ENCODE data around the gene GALT. TPM values are rescaled to one million over a fixed set of nuclear protein-coding genes. Genes with fewer than 3 reads are reported as not detected.

The GALT gene
- total and polyA plus RNA-seq, 2 of the 13 experiments (the other 11 are each of a cell fraction or from before 2014, with no cell fraction given) = 40.4 to 46.3 TPM

GRCh38 chr9:34637356-34638137 is 8.9 kb upstream of the GALT start, which contains the start of gene SIGMAR1 (continued):
- TF ChIP-seq NFAT5 (CRISPR knock-in tag; IDR thresholded peaks at IDR 0.05) (no peak; the same call in 1 of the 2 replicates), RARG (CRISPR knock-in tag; IDR thresholded peaks at IDR 0.05; ENCODE audit: low read depth) (no peak), GATAD2A (CRISPR knock-in tag; IDR thresholded peaks at IDR 0.05) (0 out of 2 replicates have a peak, but pooled peaks have one; percentile 45), HNRNPLL (IDR thresholded peaks at IDR 0.05; ENCODE audit: low read depth, low read length, poor library complexity, severe bottlenecking) (peak; percentile 100), HNRNPH1 (optimal IDR thresholded peaks at IDR 0.05; ENCODE audit: low read depth, low read length) (no peak), SMARCC2 (IDR thresholded peaks at IDR 0.05) (no peak), FOSL1 (CRISPR knock-in tag; IDR thresholded peaks at IDR 0.05; ENCODE audit: borderline replicate concordance) (no peak), KDM5A (IDR thresholded peaks at IDR 0.05; ENCODE audit: borderline replicate concordance, low read length) (0 out of 2 replicates have a peak, but pooled peaks have one; percentile 23), ZNF101 (CRISPR knock-in tag; IDR thresholded peaks at IDR 0.05; ENCODE audit: borderline replicate concordance, low read depth) (no peak), ZFAT (CRISPR knock-in tag; conservative IDR thresholded peaks at IDR 0.05) (no peak), KLF9 (CRISPR knock-in tag; IDR thresholded peaks at IDR 0.05; ENCODE audit: low read depth) (no peak), MATR3 (CRISPR knock-in tag; IDR thresholded peaks at IDR 0.05) (no peak), NFE2L2 (IDR thresholded peaks at IDR 0.05; ENCODE audit: low read length) (no peak), PRPF4 (IDR thresholded peaks at IDR 0.05; ENCODE audit: low read depth, low read length, poor library complexity, severe bottlenecking) (no peak), ATF4 (CRISPR knock-in tag; IDR thresholded peaks at IDR 0.05) (peak in 1 of 2 experiments; percentile 52; a peak in 1 of 4 replicates), ZNF292 (CRISPR knock-in tag; IDR thresholded peaks at IDR 0.05; ENCODE audit: borderline replicate concordance, low read depth) (no peak), CSRNP2 (CRISPR knock-in tag; conservative IDR thresholded peaks at IDR 0.05; ENCODE audit: low read depth) (no peak)
- TF ChIP-seq, protein P1, sequence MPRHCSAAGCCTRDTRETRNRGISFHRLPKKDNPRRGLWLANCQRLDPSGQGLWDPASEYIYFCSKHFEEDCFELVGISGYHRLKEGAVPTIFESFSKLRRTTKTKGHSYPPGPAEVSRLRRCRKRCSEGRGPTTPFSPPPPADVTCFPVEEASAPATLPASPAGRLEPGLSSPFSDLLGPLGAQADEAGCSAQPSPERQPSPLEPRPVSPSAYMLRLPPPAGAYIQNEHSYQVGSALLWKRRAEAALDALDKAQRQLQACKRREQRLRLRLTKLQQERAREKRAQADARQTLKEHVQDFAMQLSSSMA (CRISPR knock-in tag; IDR thresholded peaks at IDR 0.05) = peak; percentile 37; the same call in 1 of the 2 replicates

Data from HepG2 (cell line).